CD14-positive monocyte (primary cell): Measurements from ENCODE around the gene UTP4. TPM values are rescaled to one million over a fixed set of nuclear protein-coding genes. Genes with fewer than 3 reads are reported as not detected.

Source experiments
- DNase-seq, 3 donors: peaks; one replicate each; pipeline ENCODE4 v3.0.0-alpha.2; 2011 to 2022
- H2AFZ ChIP-seq: 2 replicates; pipeline ENCODE4 v1.6.0; 2012; ENCODE audit warnings: mild to moderate bottlenecking, low read depth, low read length, inconsistent platforms; ENCODE audit not compliant: insufficient read depth, poor library complexity, severe bottlenecking
- H3K27ac ChIP-seq, 2 donors: 1 replicate in 1 of 2; 2 replicates in 1 of 2; pipeline ENCODE4 v1.5.1; 2012 to 2013; ENCODE audit warnings: low read length in 2 of 2, control low read depth in 1 of 2, inconsistent platforms in 1 of 2, low read depth in 1 of 2, mild to moderate bottlenecking in 1 of 2
- H3K27me3 ChIP-seq, 2 donors: one replicate each; pipeline versions ENCODE4 v1.6.0 to v1.6.1; 2011 to 2013; ENCODE audit warnings: low read length in 2 of 2; ENCODE audit not compliant: control insufficient read depth in 2 of 2, insufficient read depth in 2 of 2
- H3K36me3 ChIP-seq, 2 donors: replicated peaks in 1 of 2; 1 replicate in 1 of 2; 2 replicates in 1 of 2; pipeline versions ENCODE4 v1.5.1 to v1.6.1; 2012 to 2013; ENCODE audit warnings: low read length in 2 of 2, control low read depth in 1 of 2, inconsistent platforms in 1 of 2, mild to moderate bottlenecking in 1 of 2; ENCODE audit not compliant: insufficient read depth in 2 of 2, control insufficient read depth in 1 of 2
- H3K4me1 ChIP-seq, 2 donors: 1 replicate in 1 of 2; 2 replicates in 1 of 2; pipeline versions ENCODE4 v1.5.1 to v1.6.1; 2012 to 2013; ENCODE audit warnings: low read length in 2 of 2, control low read depth in 1 of 2, inconsistent platforms in 1 of 2, mild to moderate bottlenecking in 1 of 2, moderate library complexity in 1 of 2; ENCODE audit not compliant: insufficient read depth in 2 of 2, control insufficient read depth in 1 of 2
- H3K4me2 ChIP-seq: replicated peaks from 2 replicates; pipeline ENCODE3; 2012; ENCODE audit warnings: low read length, moderate library complexity, mild to moderate bottlenecking; ENCODE audit not compliant: poor library complexity, severe bottlenecking; ENCODE audit errors: extremely low read depth
- H3K4me3 ChIP-seq, 3 experiments: fragments of 200-600 bp in 1 of 3; sonication (generic) in 1 of 3; replicated peaks in 1 of 3; 1 replicate in 2 of 3; 2 replicates in 1 of 3; pipeline ENCODE4 v1.5.1; 2011 to 2013; ENCODE audit warnings: low read length in 3 of 3, mild to moderate bottlenecking in 3 of 3, control low read depth in 2 of 3, low read depth in 2 of 3, inconsistent platforms in 1 of 3, moderate library complexity in 1 of 3
- H3K79me2 ChIP-seq: 2 replicates; pipeline ENCODE4 v1.6.0; 2012; ENCODE audit warnings: mild to moderate bottlenecking, control low read depth, inconsistent platforms, low read length, moderate library complexity; ENCODE audit not compliant: insufficient read depth
- H3K9ac ChIP-seq: 2 replicates; pipeline ENCODE4 v1.6.0; 2017; ENCODE audit warnings: low read length, mild to moderate bottlenecking; ENCODE audit not compliant: insufficient read depth, poor library complexity, severe bottlenecking
- H3K9me3 ChIP-seq, 2 donors: replicated peaks in 1 of 2; 1 replicate in 1 of 2; 2 replicates in 1 of 2; pipeline versions ENCODE4 v1.5.1 to v1.6.1; 2012 to 2013; ENCODE audit warnings: low read length in 2 of 2, control low read depth in 1 of 2; ENCODE audit not compliant: control insufficient read depth in 1 of 2, insufficient read depth in 1 of 2
- H4K20me1 ChIP-seq: 2 replicates; pipeline ENCODE4 v1.6.0; 2012; ENCODE audit warnings: mild to moderate bottlenecking, low read length, control low read depth, moderate library complexity; ENCODE audit not compliant: insufficient read depth
- H3K27ac Mint-ChIP-seq, 7 donors: one replicate each; pipeline ENCODE4 v1.8.0; 2020; ENCODE audit warnings: mild to moderate bottlenecking in 7 of 7, mixed read lengths in 7 of 7, moderate library complexity in 6 of 7, inconsistent platforms in 2 of 7
- H3K27me3 Mint-ChIP-seq, 3 donors: one replicate each; pipeline ENCODE4 v1.8.0; 2021 to 2022; ENCODE audit warnings: low read depth in 3 of 3, mild to moderate bottlenecking in 3 of 3, mixed read lengths in 3 of 3, moderate library complexity in 3 of 3, inconsistent platforms in 1 of 3
- H3K36me3 Mint-ChIP-seq, 2 donors: one replicate each; pipeline ENCODE4 v1.8.0; 2020; ENCODE audit warnings: mixed read lengths in 2 of 2, inconsistent platforms in 1 of 2, mild to moderate bottlenecking in 1 of 2
- H3K4me1 Mint-ChIP-seq: one replicate; pipeline ENCODE4 v1.8.0; 2020; ENCODE audit warnings: mild to moderate bottlenecking, mixed read lengths
- H3K4me3 Mint-ChIP-seq, 2 donors: one replicate each; pipeline ENCODE4 v1.8.0; 2020; ENCODE audit warnings: mild to moderate bottlenecking in 2 of 2, mixed read lengths in 2 of 2, moderate library complexity in 1 of 2
- H3K9me3 Mint-ChIP-seq, 7 donors: one replicate each; pipeline ENCODE4 v1.8.0; 2020 to 2022; ENCODE audit warnings: mixed read lengths in 7 of 7, mild to moderate bottlenecking in 6 of 7, moderate library complexity in 6 of 7, inconsistent platforms in 2 of 7
- WGBS: methylation state at CpG from one replicate; pipeline ENCODE4 v1.1.5; 2013; ENCODE audit warnings: missing lambda C conversion rate; ENCODE audit not compliant: insufficient coverage; 5-methylcytosine and 5-hydroxymethylcytosine counted together
- intact Hi-C, 2 donors: fragments of 100-400 bp; cut with micrococcal nuclease; formaldehyde crosslinking; loops; one replicate each; pipeline versions ENCODE4 v1.15.0 to v1.15.1; 2023
- polyA plus RNA-seq, 3 donors: library from polyadenylated mRNA; depleted of rRNA in 1 of 3; unstranded in 2 of 3; stranded (reverse) in 1 of 3; fragments of 300-500 nt in 2 of 3; fragments of >200 nt in 1 of 3; fragmentation: Illumina TruSeq in 2 of 3; gene quantifications; 1 replicate in 2 of 3; 2 replicates in 1 of 3; pipeline ENCODE4 v1.2.3, GENCODE V29; 2012 to 2021
- TF ChIP-seq, protein P1 (sequence below): fragments of 200-600 bp; IDR thresholded peaks from one replicate; pipeline ENCODE4 v1.8.0; 2022; ENCODE audit warnings: antibody characterized with exemption, mild to moderate bottlenecking

UTP4 gene
- polyA plus RNA-seq, 3 donors: 15.3 to 27.8 (median 19.6) TPM

DNA sequence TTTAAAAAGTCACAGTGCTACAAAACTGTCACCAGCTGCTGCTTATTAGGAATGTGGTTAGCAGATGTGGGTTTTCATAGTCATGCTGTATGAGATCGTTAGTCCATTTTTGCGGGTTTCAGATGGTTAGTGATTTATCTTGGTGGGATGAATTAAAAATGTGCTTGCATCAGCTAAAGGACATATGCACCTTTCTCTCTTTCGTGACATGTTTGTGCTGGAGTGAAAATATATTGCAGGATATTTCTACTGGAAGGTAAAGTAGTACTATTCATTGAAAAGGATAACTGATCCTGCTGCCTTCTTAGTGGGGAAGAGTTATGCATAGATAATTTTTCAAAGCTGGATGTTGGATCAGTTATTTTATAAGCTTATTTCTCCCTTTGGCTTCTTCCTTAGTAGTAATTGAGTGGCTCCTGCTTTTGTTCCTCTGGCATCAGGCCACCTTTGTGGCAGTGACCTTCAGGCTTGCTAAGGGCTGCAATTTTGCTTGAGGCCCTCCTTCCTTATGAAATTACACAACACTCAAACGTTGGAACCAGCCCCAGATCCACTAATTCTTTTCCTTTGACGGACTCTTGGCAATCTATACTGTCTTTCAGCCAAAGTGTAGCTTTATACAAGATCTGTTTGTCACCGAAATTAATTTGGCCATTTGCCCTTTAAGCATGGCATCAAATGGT, 47.0 kb downstream of the UTP4 start:
- Mint-ChIP-seq H3K36me3 (peaks cover 0 to 5% of the 10 kb centered on the region in 2 donors), H3K4me3 (no peak overlapping the region), H3K9me3 (peaks cover 0 to 1% (median 0%) of the 10 kb centered on the region in 7 donors), H3K27ac (peak overlapping the region in 1 of 7 donors; percentile 64), H3K27me3 (peaks cover 9 to 40% (median 11%) of the 10 kb centered on the region in 3 donors), H3K4me1 (peaks cover 11% of the 10 kb centered on the region)
- TF ChIP-seq, protein P1, sequence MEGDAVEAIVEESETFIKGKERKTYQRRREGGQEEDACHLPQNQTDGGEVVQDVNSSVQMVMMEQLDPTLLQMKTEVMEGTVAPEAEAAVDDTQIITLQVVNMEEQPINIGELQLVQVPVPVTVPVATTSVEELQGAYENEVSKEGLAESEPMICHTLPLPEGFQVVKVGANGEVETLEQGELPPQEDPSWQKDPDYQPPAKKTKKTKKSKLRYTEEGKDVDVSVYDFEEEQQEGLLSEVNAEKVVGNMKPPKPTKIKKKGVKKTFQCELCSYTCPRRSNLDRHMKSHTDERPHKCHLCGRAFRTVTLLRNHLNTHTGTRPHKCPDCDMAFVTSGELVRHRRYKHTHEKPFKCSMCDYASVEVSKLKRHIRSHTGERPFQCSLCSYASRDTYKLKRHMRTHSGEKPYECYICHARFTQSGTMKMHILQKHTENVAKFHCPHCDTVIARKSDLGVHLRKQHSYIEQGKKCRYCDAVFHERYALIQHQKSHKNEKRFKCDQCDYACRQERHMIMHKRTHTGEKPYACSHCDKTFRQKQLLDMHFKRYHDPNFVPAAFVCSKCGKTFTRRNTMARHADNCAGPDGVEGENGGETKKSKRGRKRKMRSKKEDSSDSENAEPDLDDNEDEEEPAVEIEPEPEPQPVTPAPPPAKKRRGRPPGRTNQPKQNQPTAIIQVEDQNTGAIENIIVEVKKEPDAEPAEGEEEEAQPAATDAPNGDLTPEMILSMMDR: no peak
- Histone ChIP-seq H3K4me3 (no peak overlapping the region), H3K9ac (no peak overlapping the region), H4K20me1 (no peaks in the 10 kb centered on the region), H3K79me2 (no peaks in the 10 kb centered on the region), H3K36me3 (no peaks in the 10 kb centered on the region), H3K4me1 (peaks cover 8 to 10% of the 10 kb centered on the region in 2 donors), H2AFZ (no peak overlapping the region), H3K27me3 (no peaks in the 10 kb centered on the region), H3K27ac (no peak overlapping the region), H3K4me2 (no peak overlapping the region), H3K9me3 (no peaks in the 10 kb centered on the region)
- intact Hi-C loops: loop anchor here in 1 of 2 donors (10.0 kb wide), 1 partner anchor 45 kb away; the partner anchor contains the start of genes CHTF8 and UTP4
- WGBS: 34% methylated on average over 3 of the region's 6 CpGs
- no peak for DNase-seq

DNA sequence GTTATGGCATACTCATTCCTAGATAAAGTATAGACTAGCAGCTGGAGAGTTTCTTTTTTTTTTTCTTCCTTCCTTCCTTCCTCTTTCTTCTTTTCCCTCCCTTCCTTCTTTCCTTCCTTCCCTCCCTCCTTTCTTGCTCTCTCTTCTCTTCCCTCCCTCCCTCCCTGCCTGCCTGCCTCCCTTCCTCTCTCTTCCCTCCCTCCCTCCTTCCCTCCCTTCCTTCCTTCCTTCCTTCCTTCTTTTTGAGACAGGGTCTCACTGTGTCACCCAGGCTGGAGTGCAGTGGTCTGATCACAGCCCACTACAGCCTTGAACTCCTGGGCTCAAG, 47.5 kb downstream of the UTP4 start:
- Mint-ChIP-seq H3K4me3 (no peak overlapping the region), H3K9me3 (peaks cover 0 to 1% (median 0%) of the 10 kb centered on the region in 7 donors), H3K36me3 (peaks cover 0 to 5% of the 10 kb centered on the region in 2 donors), H3K27me3 (peaks cover 11 to 44% (median 12%) of the 10 kb centered on the region in 3 donors), H3K4me1 (peaks cover 11% of the 10 kb centered on the region), H3K27ac (peak overlapping the region in 1 of 7 donors; percentile 35)
- Histone ChIP-seq H3K4me3 (no peak overlapping the region), H3K27ac (no peak overlapping the region), H3K9me3 (no peaks in the 10 kb centered on the region), H4K20me1 (no peaks in the 10 kb centered on the region), H3K4me1 (peaks cover 8 to 9% of the 10 kb centered on the region in 2 donors), H3K79me2 (no peaks in the 10 kb centered on the region), H3K4me2 (no peak overlapping the region), H3K27me3 (peaks cover 0 to 4% of the 10 kb centered on the region in 2 donors), H2AFZ (no peak overlapping the region), H3K9ac (no peak overlapping the region), H3K36me3 (no peaks in the 10 kb centered on the region)
- no peak for DNase-seq
- intact Hi-C loops: loop anchor here in 1 of 2 donors (10.0 kb wide), 1 partner anchor 45 kb away; the partner anchor contains the start of genes CHTF8 and UTP4
- TF ChIP-seq, protein P1: no peak
